Body of pancreas (tissue), 4 donors: ENCODE results near the gene GABRB1. TPM values are rescaled to one million over a fixed set of nuclear protein-coding genes. Genes with fewer than 3 reads are reported as not detected.

Source experiments
- ATAC-seq: fragments of 150-250 bp; one replicate; pipeline ENCODE4 v1.9.1; 2016
- DNase-seq, 4 donors: peaks; one replicate each; pipeline ENCODE4 v3.0.0-alpha.2; 2019
- H3K27ac ChIP-seq, 4 donors: fragments of 200-600 bp; sonication (generic); 1 replicate in 3 of 4; 2 replicates in 1 of 4; pipeline versions ENCODE4 v1.5.1 to v1.6.1; 2016 to 2019; ENCODE audit warnings: mild to moderate bottlenecking in 1 of 4, mixed read lengths in 1 of 4, moderate library complexity in 1 of 4
- H3K27me3 ChIP-seq, 2 donors: fragments of 200-600 bp; sonication (generic); one replicate each; pipeline ENCODE4 v1.6.0; 2016; ENCODE audit warnings: mild to moderate bottlenecking in 1 of 2
- H3K36me3 ChIP-seq, 2 donors: fragments of 200-600 bp; sonication (generic); replicated peaks in 1 of 2; 2 replicates each; pipeline ENCODE4 v1.5.1; 2016; ENCODE audit warnings: low read depth in 2 of 2; ENCODE audit not compliant: insufficient read depth in 1 of 2
- H3K4me1 ChIP-seq: fragments of 200-600 bp; sonication (generic); one replicate; pipeline ENCODE4 v1.6.0; 2016
- H3K4me3 ChIP-seq, 2 donors: fragments of 200-600 bp; sonication (generic); 1 replicate in 1 of 2; 2 replicates in 1 of 2; pipeline ENCODE4 v1.5.1; 2016 to 2019
- H3K9me3 ChIP-seq, 3 donors: fragments of 200-600 bp; sonication (generic); 1 replicate in 2 of 3; 2 replicates in 1 of 3; pipeline ENCODE4 v1.5.1; 2016
- CTCF ChIP-seq, 7 experiments: fragments of 450-650 bp in 4 of 7; fragments of 200-600 bp in 3 of 7; sonication (generic) in 3 of 7; IDR thresholded peaks; one replicate each; pipeline ENCODE4 v1.5.1; 2016 to 2019; ENCODE audit warnings: antibody characterized with exemption in 7 of 7
- POLR2A ChIP-seq, 3 donors: fragments of 450-650 bp; IDR thresholded peaks; one replicate each; pipeline ENCODE4 v1.6.1; 2016; ENCODE audit warnings: antibody characterized with exemption in 3 of 3, mild to moderate bottlenecking in 2 of 3
- WGBS, 2 donors: methylation state at CpG; one replicate each; pipeline ENCODE4 v1.1.5; 2017; 5-methylcytosine and 5-hydroxymethylcytosine counted together
- intact Hi-C: fragments of 100-400 bp; cut with DNase I; formaldehyde crosslinking; loops from one replicate; pipeline ENCODE4 v1.15.1; 2023
- total RNA-seq, 2 donors: library from RNA; depleted of rRNA; stranded (reverse); fragments of >200 nt; gene quantifications; one replicate each; pipeline ENCODE4 v1.1.0, GENCODE V29; 2016

GABRB1 gene
- total RNA-seq, 2 donors from 2014 or later: not detected

GRCh38 chr4:47040828-47041227, 9.5 kb downstream of the GABRB1 start:
- DNase-seq (no peak), ATAC-seq (no peak)
- no peak for TF ChIP-seq POLR2A (IDR thresholded peaks at IDR 0.05)
- TF ChIP-seq CTCF (IDR thresholded peaks at IDR 0.05): no peak
- Histone ChIP-seq H3K27ac (no peak overlapping the region), H3K4me3 (no peak overlapping the region), H3K9me3 (no peaks in the 10 kb centered on the region), H3K4me1 (no peaks in the 10 kb centered on the region), H3K27me3 (no peaks in the 10 kb centered on the region), H3K36me3 (no peaks in the 10 kb centered on the region)
- 56 to 71% methylated on average over 3 of the region's 3 CpGs for WGBS, 2 donors
- intact Hi-C loops: no loop called here

DNA sequence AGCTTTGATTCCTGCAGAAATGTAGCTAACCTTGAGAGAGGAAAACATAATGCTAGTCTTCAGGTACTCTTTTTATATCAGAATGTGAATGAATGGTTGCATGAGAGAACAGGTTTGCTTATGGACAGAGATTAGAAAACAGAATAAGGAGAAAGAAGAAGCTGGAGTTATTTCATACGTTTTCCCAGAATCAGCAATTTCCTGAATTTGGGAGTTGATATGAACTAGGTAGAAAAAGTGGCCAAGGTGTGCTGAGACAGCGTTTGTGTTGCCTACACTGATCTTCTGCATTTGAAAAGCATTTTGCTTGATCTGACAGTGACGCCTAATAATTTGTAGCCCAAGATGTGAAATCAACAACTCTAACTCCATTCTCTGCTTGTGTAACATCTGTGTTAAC, 12.5 kb downstream of the GABRB1 start:
- DNase-seq (no peak), ATAC-seq (no peak)
- Histone ChIP-seq H3K27ac (no peak overlapping the region), H3K27me3 (no peaks in the 10 kb centered on the region), H3K9me3 (no peaks in the 10 kb centered on the region), H3K36me3 (no peaks in the 10 kb centered on the region), H3K4me1 (no peaks in the 10 kb centered on the region), H3K4me3 (no peak overlapping the region)
- no peak for TF ChIP-seq CTCF (IDR thresholded peaks at IDR 0.05)
- no peak for TF ChIP-seq POLR2A (IDR thresholded peaks at IDR 0.05)
- 30 to 39% methylated on average over 3 of the region's 3 CpGs for WGBS, 2 donors
- intact Hi-C loops: no loop called here

DNA sequence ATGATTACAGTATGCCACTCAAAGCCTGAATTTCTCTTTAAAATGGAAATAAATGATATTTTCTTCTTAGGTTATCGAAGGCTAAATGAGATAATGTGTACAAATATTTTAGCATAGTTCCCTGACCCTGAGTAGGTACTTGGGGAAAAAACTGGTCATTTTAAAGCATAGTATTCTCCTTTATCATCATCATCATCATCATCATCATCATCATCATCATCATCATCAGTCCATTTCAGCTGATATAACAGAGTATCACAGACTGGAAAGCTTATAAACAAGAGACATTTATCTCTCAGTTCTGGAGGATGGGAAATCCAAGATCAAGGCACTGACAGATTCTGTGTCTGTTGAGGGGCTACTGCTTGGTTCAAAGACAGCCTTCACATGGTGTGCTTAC, 13.9 kb downstream of the GABRB1 start:
- Histone ChIP-seq H3K27me3 (no peaks in the 10 kb centered on the region), H3K4me1 (no peaks in the 10 kb centered on the region), H3K27ac (no peak overlapping the region), H3K36me3 (no peaks in the 10 kb centered on the region), H3K9me3 (no peaks in the 10 kb centered on the region), H3K4me3 (no peak overlapping the region)
- ATAC-seq: no peak
- intact Hi-C loops: no loop called here
- 56 to 83% methylated on average over 1 of the region's 1 CpG for WGBS, 2 donors
- DNase-seq: no peak
- TF ChIP-seq CTCF (IDR thresholded peaks at IDR 0.05): no peak
- no peak for TF ChIP-seq POLR2A (IDR thresholded peaks at IDR 0.05)

DNA sequence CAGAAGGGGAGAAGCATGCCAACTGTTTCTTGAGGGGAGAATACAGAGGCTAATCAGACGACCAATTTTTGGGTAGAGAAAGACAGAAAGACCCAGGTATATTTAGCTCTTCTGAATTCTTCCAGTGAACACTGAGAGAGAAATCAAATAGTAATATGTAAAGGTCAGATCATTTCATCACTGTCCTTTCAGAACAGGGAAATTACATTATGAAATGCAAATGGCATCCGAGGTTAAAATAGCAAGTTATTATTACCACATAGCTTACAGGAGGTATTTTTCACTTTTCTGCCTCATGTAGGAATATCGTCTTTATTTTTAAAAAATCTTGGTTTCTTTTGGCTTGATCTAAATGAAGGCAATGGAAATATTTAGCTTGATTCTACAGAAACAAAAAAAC, 18.0 kb downstream of the GABRB1 start:
- H3K4me3 ChIP-seq: no peak overlapping the region
- DNase-seq (no peak), ATAC-seq (no peak)
- H3K9me3 ChIP-seq: no peaks in the 10 kb centered on the region
- H3K27ac ChIP-seq: no peak overlapping the region
- TF ChIP-seq CTCF (IDR thresholded peaks at IDR 0.05): no peak
- peaks cover 5% of the 10 kb centered on the region for H3K4me1 ChIP-seq
- H3K27me3 ChIP-seq: no peaks in the 10 kb centered on the region
- intact Hi-C loops: no loop called here
- no peaks in the 10 kb centered on the region for H3K36me3 ChIP-seq
- WGBS, 2 donors: 40 to 41% methylated on average over 3 of the region's 3 CpGs

DNA sequence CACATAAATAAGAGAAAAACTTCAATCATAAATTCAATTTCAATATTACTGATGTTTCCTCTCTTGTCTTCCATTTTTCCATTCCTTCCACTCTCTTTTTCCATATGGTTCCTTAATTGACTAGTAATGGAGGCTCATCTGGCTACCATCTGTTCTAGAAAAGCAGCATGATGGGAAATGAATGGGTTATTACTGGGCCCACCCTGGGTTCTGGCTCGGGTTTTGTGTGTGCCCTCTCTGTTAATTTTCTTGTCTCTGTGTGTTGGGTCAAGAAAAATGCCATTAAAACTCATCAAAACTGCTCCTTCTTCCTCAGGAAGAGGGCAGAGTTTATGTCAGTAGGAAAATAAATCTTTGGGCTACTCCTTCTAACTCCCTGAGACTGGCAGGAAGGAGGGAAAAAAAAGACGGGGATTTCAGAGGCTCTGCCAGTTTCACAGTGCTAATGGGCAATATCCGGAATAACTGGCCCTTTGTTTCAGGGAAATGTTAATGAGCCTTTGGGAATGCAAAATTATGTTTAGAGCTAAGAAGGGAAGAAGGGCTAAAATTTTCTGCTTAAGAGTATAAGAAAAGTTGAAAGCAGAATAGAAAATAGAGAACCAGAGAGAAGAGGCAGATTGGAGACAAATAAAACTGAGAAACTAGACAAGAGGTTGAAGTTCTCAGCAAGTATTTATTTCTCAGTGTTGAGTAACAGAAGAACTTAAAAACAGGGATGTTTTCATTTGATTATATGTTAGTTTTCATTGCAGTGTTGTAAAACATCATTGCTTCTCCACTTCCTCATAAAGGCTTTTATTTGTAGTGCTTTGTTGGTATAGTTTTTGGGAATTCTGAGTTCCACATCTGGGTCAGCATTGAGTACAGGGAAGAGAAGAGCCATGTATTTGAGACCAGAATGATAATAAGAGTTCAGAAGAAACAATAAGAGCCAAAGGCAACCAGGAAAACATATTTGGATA, 19.7 kb downstream of the GABRB1 start:
- DNase-seq (no peak), ATAC-seq (no peak)
- peaks cover 5% of the 10 kb centered on the region for H3K4me1 ChIP-seq
- H3K27ac ChIP-seq: no peak overlapping the region
- no peaks in the 10 kb centered on the region for H3K36me3 ChIP-seq
- H3K9me3 ChIP-seq: no peaks in the 10 kb centered on the region
- TF ChIP-seq POLR2A (IDR thresholded peaks at IDR 0.05): no peak
- TF ChIP-seq CTCF (IDR thresholded peaks at IDR 0.05): no peak
- 20 to 25% methylated on average over 3 of the region's 3 CpGs for WGBS, 2 donors
- intact Hi-C loops: no loop called here
- H3K4me3 ChIP-seq: no peak overlapping the region
- no peaks in the 10 kb centered on the region for H3K27me3 ChIP-seq
